ENCODE results near the gene C14orf132. TPM values are rescaled to one million over a fixed set of nuclear protein-coding genes. Genes with fewer than 3 reads are reported as not detected.

Gene C14orf132
- total and polyA plus RNA-seq, 10 of the 15 experiments (the other 5 are each of a cell fraction or from before 2014, with no cell fraction given) = under 0.01 to 1.2 (median 0.03) TPM; not detected in 2

- H3K27ac ChIP-seq (ENCODE audit: control insufficient read depth, insufficient read depth) = no peak overlapping the region
- POLR2A ChIA-PET = no interaction called here
- SMC1A ChIA-PET (ENCODE audit: uncharacterized antibody, unreplicated experiment) = interaction anchor here (1.3 to 2.1 kb wide), 9 partner anchors 10 to 188 kb away, joined by 3 to 42 read pairs (median 5); no protein-coding TSS in a partner anchor
- no peak for ATAC-seq
- TF ChIP-seq RELB (IDR thresholded peaks at IDR 0.05; ENCODE audit: low read depth) = no peak
- no peak for TF ChIP-seq MEF2B (IDR thresholded peaks at IDR 0.05; ENCODE audit: partially characterized antibody, poor library complexity, severe bottlenecking)
- TF ChIP-seq CREM (IDR thresholded peaks at IDR 0.05; ENCODE audit: low read depth) = no peak
- no peak for TF ChIP-seq EZH2 (IDR thresholded peaks at IDR 0.05; ENCODE audit: borderline replicate concordance, control insufficient read depth, low read depth, low read length)
- TF ChIP-seq RUNX3 (IDR thresholded peaks at IDR 0.05; ENCODE audit: low read length) = no peak
- TF ChIP-seq GABPA (IDR thresholded peaks at IDR 0.05; ENCODE audit: low read depth) = no peak
- no peak for TF ChIP-seq ZNF24 (IDR thresholded peaks at IDR 0.05)
- TF ChIP-seq SIX5 (IDR thresholded peaks at IDR 0.05; ENCODE audit: low read depth, low read length, severe bottlenecking) = no peak
- TF ChIP-seq RELA (IDR thresholded peaks at IDR 0.05; ENCODE audit: borderline replicate concordance, partially characterized antibody) = no peak
- no peak for TF ChIP-seq RAD51 (IDR thresholded peaks at IDR 0.05)
- TF ChIP-seq IKZF2 (IDR thresholded peaks at IDR 0.05) = no peak
- TF ChIP-seq CBX3 (IDR thresholded peaks at IDR 0.05; ENCODE audit: borderline replicate concordance, low read depth) = no peak
- TF ChIP-seq NRF1 (conservative IDR thresholded peaks at IDR 0.05; ENCODE audit: low read depth, low read length) = no peak
- TF ChIP-seq NFXL1 (IDR thresholded peaks at IDR 0.05; ENCODE audit: borderline replicate concordance) = no peak
- TF ChIP-seq CEBPZ (IDR thresholded peaks at IDR 0.05; ENCODE audit: low read depth, low read length) = no peak
- no peak for TF ChIP-seq PAX8 (IDR thresholded peaks at IDR 0.05)
- no peaks in the 10 kb centered on the region for H3K79me2 ChIP-seq (ENCODE audit: control insufficient read depth, insufficient read depth, low read length)
- BruUV-seq (replicated peaks) = no TSS peak
- 48% methylated on average over 7 of the region's 7 CpGs for WGBS (ENCODE audit: insufficient coverage, insufficient replicate concordance, low lambda C conversion rate, missing lambda C conversion rate)
- in situ Hi-C loops (cut with MboI) (loop anchor here (5.0 to 10.0 kb wide), 2 partner anchors 180 to 327 kb away; no protein-coding TSS in a partner anchor), intact Hi-C loops (cut with micrococcal nuclease; ENCODE audit: unreplicated experiment) (loop anchor here (1.0 kb wide), 2 partner anchors 41 to 99 kb away; no protein-coding TSS in a partner anchor)
- RAD21 ChIA-PET (ENCODE audit: unreplicated experiment) = interaction anchor here (1.3 to 2.6 kb wide), 10 partner anchors 9 to 177 kb away, joined by 3 to 41 read pairs (median 8); no protein-coding TSS in a partner anchor
- H3K36me3 ChIP-seq (ENCODE audit: control insufficient read depth in 2 of 2, insufficient read depth in 2 of 2, low read length in 1 of 2) = no peaks in the 10 kb centered on the region
- CTCF ChIA-PET = interaction anchor here (0.8 to 3.0 kb wide), 14 partner anchors 8 to 542 kb away, joined by 3 to 82 read pairs (median 6); no protein-coding TSS in a partner anchor
- H4K20me1 ChIP-seq (ENCODE audit: control insufficient read depth, insufficient read depth) = no peaks in the 10 kb centered on the region
- no peak for FAIRE-seq
- H2AFZ ChIP-seq (ENCODE audit: control insufficient read depth, low read depth, low read length) = no peak overlapping the region
- no peak overlapping the region for H3K9ac ChIP-seq (ENCODE audit: control insufficient read depth, insufficient read depth, low read length)
- H3K4me1 ChIP-seq (ENCODE audit: control insufficient read depth, insufficient read depth, low read length) = no peaks in the 10 kb centered on the region
- no peak for DNase-seq (ENCODE audit: low read depth, low spot score)
- H3K27me3 ChIP-seq (replicated peaks in 1 of 2; ENCODE audit: control insufficient read depth in 2 of 2, insufficient read depth in 2 of 2, low read length in 1 of 2) = no peaks in the 10 kb centered on the region
- no peak overlapping the region for H3K4me3 ChIP-seq
- no peak overlapping the region for H3K4me2 ChIP-seq (ENCODE audit: control insufficient read depth, insufficient read depth)
- H3K9me3 ChIP-seq (replicated peaks; ENCODE audit: control insufficient read depth, insufficient read depth, low read length) = no peaks in the 10 kb centered on the region
Measured at GRCh38 chr14:96097752-96098151, 58.6 kb downstream of the C14orf132 start.
